GM12878 (cell line): ENCODE data around the gene SSTR4. TPM values are rescaled to one million over a fixed set of nuclear protein-coding genes. Genes with fewer than 3 reads are reported as not detected.

ENCODE experiments used
- ATAC-seq: fragments of 200-7000 bp; cut with Tn5 transposase; 3 replicates; pipeline ENCODE4 v1.9.1; 2020; ENCODE audit warnings: mild to moderate bottlenecking, moderate library complexity
- BruUV-seq: library from RNA; stranded (reverse); fragments of 400-500 nt; replicated peaks from 2 replicates; lab custom pipeline; 2021; lab: Mats Ljungman, UMichigan
- CTCF ChIA-PET: fragments of 300-600 bp; sonication (Branson Sonifier 250); formaldehyde crosslinking; extraction: SDS; loops from one replicate; lab custom pipeline; 2021; ENCODE audit warnings: inconsistent platforms; lab: Yijun Ruan, JAX
- POLR2A ChIA-PET: fragments of 350-600 bp; formaldehyde crosslinking; extraction: SDS; loops from one replicate; lab custom pipeline; 2021; ENCODE audit warnings: inconsistent platforms; lab: Charles Lee
- RAD21 ChIA-PET: fragments of 300-600 bp; sonication (Branson Sonifier 250); formaldehyde crosslinking; loops from one replicate; lab custom pipeline; 2023; ENCODE audit warnings: antibody characterized with exemption; ENCODE audit not compliant: unreplicated experiment; lab: Charles Lee
- SMC1A ChIA-PET: fragments of 300-600 bp; sonication (Branson Sonifier 250); formaldehyde crosslinking; loops from one replicate; lab custom pipeline; 2023; ENCODE audit not compliant: unreplicated experiment, uncharacterized antibody; lab: Charles Lee
- DNase-seq: peaks from one replicate; pipeline ENCODE4 v3.0.0-alpha.2; 2011; ENCODE audit warnings: low read depth, low spot score
- FAIRE-seq: peaks from 3 replicates; lab custom pipeline; 2011; peaks lifted over from hg19 to GRCh38; lab: Jason Lieb, UNC
- H2AFZ ChIP-seq: 2 replicates; pipeline ENCODE4 v1.6.0; 2011; ENCODE audit warnings: low read depth, low read length, control low read depth; ENCODE audit not compliant: control insufficient read depth
- H3K27ac ChIP-seq: 2 replicates; pipeline ENCODE4 v1.5.1; 2011; ENCODE audit warnings: control low read depth; ENCODE audit not compliant: control insufficient read depth, insufficient read depth
- H3K27me3 ChIP-seq, 2 experiments: replicated peaks in 1 of 2; 2 replicates each; pipeline versions ENCODE4 v1.6.0 to v1.6.1; 2011; ENCODE audit warnings: low read length in 1 of 2; ENCODE audit not compliant: control insufficient read depth in 2 of 2, insufficient read depth in 2 of 2
- H3K36me3 ChIP-seq, 2 experiments: 2 replicates each; pipeline ENCODE4 v1.5.1; 2011; ENCODE audit warnings: low read length in 1 of 2; ENCODE audit not compliant: control insufficient read depth in 2 of 2, insufficient read depth in 2 of 2
- H3K4me1 ChIP-seq: 2 replicates; pipeline ENCODE4 v1.6.1; 2011; ENCODE audit warnings: mild to moderate bottlenecking, low read length, moderate library complexity, mixed read lengths; ENCODE audit not compliant: control insufficient read depth, insufficient read depth
- H3K4me2 ChIP-seq: 2 replicates; pipeline ENCODE4 v1.6.0; 2011; ENCODE audit warnings: control low read depth; ENCODE audit not compliant: control insufficient read depth, insufficient read depth
- H3K4me3 ChIP-seq: fragments of 200-600 bp; sonication (generic); 2 replicates; pipeline ENCODE4 v1.5.1; 2016
- H3K79me2 ChIP-seq: 2 replicates; pipeline ENCODE4 v1.6.0; 2011; ENCODE audit warnings: low read length; ENCODE audit not compliant: control insufficient read depth, insufficient read depth
- H3K9ac ChIP-seq: 2 replicates; pipeline ENCODE4 v1.8.0; 2011; ENCODE audit warnings: low read length, control low read depth, mixed read lengths; ENCODE audit not compliant: control insufficient read depth, insufficient read depth
- H3K9me3 ChIP-seq: replicated peaks from 3 replicates; pipeline ENCODE4 v1.5.1; 2011; ENCODE audit warnings: mild to moderate bottlenecking, low read length; ENCODE audit not compliant: control insufficient read depth, insufficient read depth
- H4K20me1 ChIP-seq: 2 replicates; pipeline ENCODE4 v1.6.0; 2011; ENCODE audit not compliant: control insufficient read depth, insufficient read depth
- CTCF ChIP-seq, 3 experiments: IDR thresholded peaks in 2 of 3; conservative IDR thresholded peaks in 1 of 3; 2 replicates each; pipeline ENCODE4 v1.5.1; 2011; ENCODE audit warnings: low read depth in 3 of 3, low read length in 3 of 3, mild to moderate bottlenecking in 3 of 3, control low read depth in 2 of 3, moderate library complexity in 2 of 3, inconsistent platforms in 1 of 3, mixed read lengths in 1 of 3; ENCODE audit not compliant: control insufficient read depth in 2 of 3, insufficient read depth in 1 of 3; ENCODE audit errors: extremely low read depth in 1 of 3
- CUX1 ChIP-seq: IDR thresholded peaks from 2 replicates; pipeline ENCODE4 v1.6.1; 2012; ENCODE audit warnings: improper control_type of control experiment, low read depth, low read length; ENCODE audit not compliant: insufficient replicate concordance
- ZZZ3 ChIP-seq: IDR thresholded peaks from 2 replicates; pipeline ENCODE4 v1.6.1; 2011; ENCODE audit warnings: low read depth; ENCODE audit not compliant: control insufficient read depth, insufficient read length
- WGBS: methylation state at CpG from one replicate; pipeline ENCODE4 v1.1.6; 2016; ENCODE audit warnings: low lambda C conversion rate; ENCODE audit not compliant: insufficient replicate concordance, insufficient coverage; ENCODE audit errors: missing lambda C conversion rate; 5-methylcytosine and 5-hydroxymethylcytosine counted together
- in situ Hi-C: fragments of 300-500 bp; cut with MboI; formaldehyde crosslinking; loops from 9 replicates; pipeline ENCODE4 v1.14.3; 2018; ENCODE audit warnings: mixed read lengths
- intact Hi-C: fragments of 100-400 bp; cut with micrococcal nuclease; formaldehyde crosslinking; loops from one replicate; pipeline ENCODE4 v1.14.2; 2022; ENCODE audit not compliant: unreplicated experiment
- polyA plus RNA-seq, 11 experiments: library from polyadenylated mRNA; depleted of rRNA in 4 of 11; unstranded in 6 of 11; stranded (reverse) in 5 of 11; fragments of >200 nt; fragmentation: Nextera tagmentation in 4 of 11; fragmentation: Illumina TruSeq in 1 of 11; extraction: Ambion mirVana in 4 of 11; extraction: Trizol in 1 of 11; gene quantifications; 1 replicate in 1 of 11; 2 replicates in 10 of 11; pipeline versions ENCODE4 v1.2.1 to v1.2.3, GENCODE V29; 2011 to 2016; ENCODE audit warnings: inconsistent platforms in 2 of 11, missing spikeins in 2 of 11, low read depth in 1 of 11
- total RNA-seq, 4 experiments: library from RNA; depleted of rRNA in 3 of 4; stranded (reverse); fragments of >200 nt in 3 of 4; fragmentation: Illumina TruSeq in 1 of 4; extraction: Trizol in 1 of 4; gene quantifications; 2 replicates each; pipeline versions ENCODE4 v1.2.1 to v1.2.3, GENCODE V29; 2013 to 2021

Gene SSTR4
- total and polyA plus RNA-seq, 10 of the 15 experiments (the other 5 are each of a cell fraction or from before 2014, with no cell fraction given), result not detected

GRCh38 chr20:23061262-23061661 lies 26.1 kb downstream of the SSTR4 start:
- ChIA-PET CTCF (interaction anchor here (0.9 to 2.9 kb wide), 9 partner anchors 10 to 369 kb away, joined by 3 to 11 read pairs (median 4); no protein-coding TSS in a partner anchor), SMC1A (interaction anchor here (0.8 to 6.6 kb wide), 9 partner anchors 10 to 369 kb away, joined by 3 to 27 read pairs (median 4); no protein-coding TSS in a partner anchor), POLR2A (no interaction called here), RAD21 (interaction anchor here (1.3 to 1.5 kb wide), 2 partner anchors 85 to 174 kb away, joined by 3 read pairs; no protein-coding TSS in a partner anchor)
- TF ChIP-seq CTCF (IDR thresholded peaks at IDR 0.05 in 2 of 3, conservative IDR thresholded peaks at IDR 0.05 in 1 of 3; ENCODE audit: control insufficient read depth in 2 of 3, extremely low read depth in 1 of 3, insufficient read depth in 1 of 3, low read depth in 3 of 3, low read length in 3 of 3), result no peak
- no peak for TF ChIP-seq ZZZ3
- no peak for TF ChIP-seq CUX1
- Histone ChIP-seq H3K4me1 (no peaks in the 10 kb centered on the region), H3K79me2 (no peaks in the 10 kb centered on the region), H3K27ac (no peak overlapping the region), H3K4me3 (no peak overlapping the region), H2AFZ (no peak overlapping the region), H3K27me3 (no peaks in the 10 kb centered on the region), H4K20me1 (no peaks in the 10 kb centered on the region), H3K9me3 (no peaks in the 10 kb centered on the region; the same call in 2 of the 3 replicates), H3K36me3 (no peaks in the 10 kb centered on the region), H3K4me2 (no peak overlapping the region), H3K9ac (no peak overlapping the region)
- WGBS, result 18% methylated on average over 5 of the region's 5 CpGs
- BruUV-seq, result no TSS peak
- no peak for DNase-seq
- FAIRE-seq, result no peak
- in situ Hi-C loops (no loop called here), intact Hi-C loops (loop anchor here (5.0 kb wide), 1 partner anchor 131 kb away; no protein-coding TSS in a partner anchor)
- no peak for ATAC-seq
